GM19351 (cell line): ENCODE measurements around the gene RYR2.

ENCODE experiments used
- ATAC-seq: cut with Tn5 transposase; IDR thresholded peaks from one replicate; pipeline ENCODE4 v1.9.1; 2021; ENCODE audit warnings: mild to moderate bottlenecking, moderate library complexity; ENCODE audit not compliant: unreplicated experiment

RYR2 gene

GRCh38 chr1:237031480-237031879, 10.5 kb upstream of the RYR2 start:
- no peak for ATAC-seq

GRCh38 chr1:237032029-237032428, 10.0 kb upstream of the RYR2 start:
- ATAC-seq, result peak; percentile 92

- no peak for ATAC-seq
These were observed 8.9 kb upstream of the RYR2 start for GRCh38 chr1:237033061-237033460.

DNA sequence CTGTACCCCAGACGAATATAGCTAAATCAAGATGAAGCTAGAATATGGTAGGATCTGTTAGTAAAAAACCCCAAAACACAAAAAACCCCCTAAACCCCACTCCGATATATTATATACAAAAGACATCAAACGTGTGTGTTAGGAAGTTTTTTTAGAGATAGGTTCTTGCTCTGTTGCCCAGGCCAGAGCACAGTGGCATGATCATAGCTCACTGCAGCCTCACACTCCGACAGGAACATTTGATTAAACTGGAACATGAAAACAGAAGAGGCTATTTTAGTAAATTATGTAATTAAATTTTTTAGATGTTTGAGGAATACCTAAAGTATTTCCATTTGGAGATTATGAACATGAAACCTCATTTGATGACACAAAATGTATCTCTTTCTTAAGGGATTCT, 8.2 kb upstream of the RYR2 start:
- no peak for ATAC-seq

DNA sequence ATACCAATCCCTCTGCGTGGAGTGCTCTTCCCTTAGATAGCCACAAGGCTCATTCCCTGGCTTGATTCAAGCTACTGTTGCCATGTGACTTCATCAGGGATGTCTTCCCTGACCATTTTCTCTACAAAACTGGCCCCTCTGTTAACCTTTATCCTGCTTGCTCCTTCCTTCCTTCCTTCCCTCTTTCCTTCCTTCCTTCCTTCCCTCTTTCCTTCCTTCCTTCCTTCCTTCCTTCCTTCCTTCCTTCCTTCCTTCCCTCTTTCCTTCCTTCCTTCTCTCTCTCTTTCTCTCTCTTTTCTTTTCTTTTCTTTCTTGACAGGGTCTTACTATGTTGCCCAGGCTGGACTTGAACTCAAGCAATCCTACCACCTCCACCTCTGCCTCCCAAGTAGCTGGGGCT, 6.2 kb upstream of the RYR2 start:
- ATAC-seq, result no peak

DNA sequence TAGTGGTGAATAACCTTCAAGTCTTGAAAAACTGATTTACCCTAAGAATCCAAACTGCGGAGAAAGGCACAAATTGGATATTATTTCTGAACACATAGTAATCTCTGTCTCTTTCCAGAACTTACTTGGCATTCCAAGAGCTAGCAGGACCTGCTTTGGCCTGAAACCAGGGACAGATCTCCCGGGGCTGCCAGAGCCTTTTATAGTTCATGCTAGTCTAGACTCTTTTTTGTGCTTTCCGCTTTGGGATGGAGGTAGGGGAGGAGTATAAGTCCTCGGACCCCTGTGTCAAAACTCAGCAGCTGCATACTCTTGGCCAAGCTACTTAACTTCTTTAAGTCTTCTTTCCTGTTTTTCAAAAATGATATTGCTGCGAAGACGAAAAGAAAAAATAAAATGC, 3.8 kb upstream of the RYR2 start:
- ATAC-seq, result no peak

GRCh38 chr1:237040823-237041222, 1.2 kb upstream of the RYR2 start:
- no peak for ATAC-seq

GRCh38 chr1:237041461-237041794, 556 bp upstream of the RYR2 start:
- ATAC-seq, result no peak

- peak; percentile 9 for ATAC-seq
These were observed 525 bp downstream of the RYR2 start for GRCh38 chr1:237042526-237042891.

DNA sequence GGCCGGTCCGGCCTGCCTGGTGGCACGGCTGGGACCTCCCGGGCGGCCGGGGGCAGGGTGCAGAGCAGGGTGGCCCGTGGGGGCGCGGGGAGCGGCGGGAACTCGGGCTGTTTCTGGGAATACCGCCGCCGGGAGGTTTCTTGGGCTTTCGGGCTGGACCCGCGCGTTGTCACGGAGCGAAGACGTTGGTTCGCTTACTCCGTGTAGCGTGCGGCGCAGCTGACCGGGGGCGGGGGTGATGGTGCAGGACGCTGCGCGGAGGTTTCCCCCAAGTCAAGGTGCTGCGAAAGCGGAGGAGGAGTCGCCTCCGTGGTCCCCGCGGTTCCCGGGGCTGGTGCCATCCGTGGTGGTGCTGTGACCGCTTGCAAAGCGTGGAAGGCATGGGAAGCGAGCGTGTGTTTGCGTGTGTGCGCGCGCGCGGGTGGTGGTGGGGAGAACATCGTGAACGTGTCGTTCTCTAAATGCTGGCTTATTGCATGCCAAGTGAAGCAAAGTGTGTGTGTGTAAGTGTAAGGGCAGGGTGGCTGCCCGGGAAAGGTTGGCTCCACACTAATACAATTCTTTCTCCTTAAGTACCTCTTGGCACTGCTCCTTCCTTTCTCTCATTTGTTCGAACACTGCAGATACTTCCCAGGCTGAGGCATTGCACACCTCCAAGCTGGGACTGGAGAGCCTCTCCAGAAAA, 1.1 kb downstream of the RYR2 start:
- ATAC-seq, result no peak

GRCh38 chr1:237043846-237044636, 2.1 kb downstream of the RYR2 start:
- no peak for ATAC-seq

DNA sequence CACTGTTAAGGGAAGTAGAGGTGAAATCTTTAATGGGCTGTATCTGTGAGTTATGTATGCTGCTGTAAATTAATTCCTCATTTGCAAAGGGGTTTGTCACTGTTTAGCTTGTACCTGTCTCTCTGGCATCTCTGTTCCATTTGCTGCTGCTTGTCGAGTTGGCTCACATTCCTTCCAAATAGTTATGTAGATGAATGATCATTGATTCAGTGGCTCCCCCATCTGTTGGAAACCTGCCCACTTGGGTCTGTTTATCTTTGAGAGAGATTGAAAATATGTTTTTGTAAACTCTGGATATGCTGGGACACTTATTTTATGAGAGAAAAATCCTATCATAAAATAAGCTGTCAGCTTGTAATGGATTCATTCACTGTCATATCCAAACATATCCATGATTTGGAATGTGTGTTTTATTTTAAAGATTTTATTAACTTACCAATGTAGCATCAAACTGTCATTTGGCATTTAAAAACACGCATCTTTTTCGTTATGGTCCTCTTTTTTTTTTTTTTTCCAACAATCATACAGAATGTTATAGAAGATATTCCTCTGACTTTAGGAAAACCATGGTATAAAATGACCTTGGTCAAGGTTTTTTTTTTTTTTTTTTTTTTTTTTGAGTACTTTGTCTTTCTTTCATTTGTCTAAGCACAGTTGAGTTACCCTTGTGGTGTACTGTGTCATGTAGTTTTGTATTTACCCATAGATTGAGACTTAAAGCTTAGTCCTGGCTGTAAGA, 3.5 kb downstream of the RYR2 start:
- no peak for ATAC-seq

GRCh38 chr1:237048803-237049202, 6.8 kb downstream of the RYR2 start:
- ATAC-seq, result no peak

- ATAC-seq, result no peak
These were observed 8.2 kb downstream of the RYR2 start for GRCh38 chr1:237050185-237050584.

DNA sequence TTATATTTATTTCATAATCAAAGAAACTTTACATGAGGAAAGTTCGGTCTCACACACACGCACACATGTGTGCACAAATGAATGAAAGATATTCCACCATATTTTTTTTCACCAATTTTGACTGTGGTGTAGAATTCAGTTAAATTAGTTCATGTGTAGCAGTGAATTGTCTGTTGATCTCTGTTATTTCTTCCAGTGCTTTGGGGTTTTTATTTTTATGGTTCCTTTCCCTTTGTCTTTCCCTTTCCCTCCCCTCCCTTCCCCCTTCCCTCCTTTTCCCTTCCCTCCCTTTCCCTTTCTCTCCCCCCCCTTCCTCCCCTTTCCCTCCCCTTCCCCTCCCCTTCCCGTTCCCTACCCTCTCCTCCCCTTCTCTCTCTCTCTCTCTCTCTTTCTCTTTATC, 8.9 kb downstream of the RYR2 start:
- no peak for ATAC-seq

GRCh38 chr1:237054313-237054712, 12.3 kb downstream of the RYR2 start:
- no peak for ATAC-seq

DNA sequence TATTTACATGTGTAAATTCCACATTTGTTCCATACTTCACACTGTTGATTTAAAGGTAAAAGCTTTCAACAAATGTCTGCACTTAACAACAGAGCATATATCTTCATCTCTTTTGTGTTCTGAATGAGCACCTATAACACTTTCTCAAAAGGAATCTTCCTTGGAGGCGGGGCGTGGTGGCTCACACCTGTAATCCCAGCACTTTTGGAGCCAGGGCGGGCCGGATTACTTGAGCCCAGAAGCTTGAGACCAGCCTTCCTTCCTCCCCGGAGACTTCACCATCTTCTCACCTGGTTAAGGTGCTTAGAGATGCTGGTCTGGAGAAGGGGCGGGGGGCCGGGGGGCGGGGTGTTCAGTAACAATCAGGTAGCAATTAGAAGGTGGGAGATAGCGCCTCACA, 16.5 kb downstream of the RYR2 start:
- no peak for ATAC-seq

GRCh38 chr1:237059244-237059643, 17.3 kb downstream of the RYR2 start:
- ATAC-seq, result no peak

DNA sequence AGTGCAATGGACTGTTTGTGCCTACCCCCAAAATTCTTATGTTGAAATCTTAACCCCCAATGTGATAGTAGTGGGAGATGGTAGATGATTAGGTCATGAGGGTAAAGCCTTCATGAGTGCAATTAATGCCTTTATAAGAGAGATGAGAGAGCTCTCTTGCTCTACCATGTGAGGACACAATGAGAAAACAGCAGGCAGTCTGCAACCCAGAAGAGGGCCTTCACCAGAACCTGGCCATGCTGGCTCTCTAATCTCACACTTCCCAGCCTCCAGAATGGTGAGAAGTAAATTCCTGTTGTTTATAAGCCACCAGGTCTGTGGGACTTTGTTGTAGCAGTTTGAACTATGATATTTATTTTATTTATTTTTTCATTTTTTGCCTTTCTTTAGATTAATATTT, 21.0 kb downstream of the RYR2 start:
- no peak for ATAC-seq

DNA sequence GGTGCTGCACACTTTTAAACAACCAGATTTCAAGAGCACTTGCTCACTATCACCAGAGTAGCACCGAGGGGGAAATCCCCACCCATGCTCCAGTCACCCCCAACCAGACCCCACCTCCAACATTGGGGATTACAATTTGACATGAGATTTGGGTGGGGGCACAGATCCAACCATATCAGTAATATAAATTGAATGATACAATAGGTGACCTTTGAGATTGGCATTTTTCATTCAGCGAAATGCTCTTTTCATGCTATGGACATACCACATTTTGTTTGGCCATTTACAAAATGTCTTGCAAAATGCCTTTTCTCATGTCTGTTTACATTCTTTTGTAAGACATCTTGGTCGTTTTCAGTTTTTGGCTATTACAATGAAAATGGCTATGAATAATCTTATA, 23.9 kb downstream of the RYR2 start:
- no peak for ATAC-seq

DNA sequence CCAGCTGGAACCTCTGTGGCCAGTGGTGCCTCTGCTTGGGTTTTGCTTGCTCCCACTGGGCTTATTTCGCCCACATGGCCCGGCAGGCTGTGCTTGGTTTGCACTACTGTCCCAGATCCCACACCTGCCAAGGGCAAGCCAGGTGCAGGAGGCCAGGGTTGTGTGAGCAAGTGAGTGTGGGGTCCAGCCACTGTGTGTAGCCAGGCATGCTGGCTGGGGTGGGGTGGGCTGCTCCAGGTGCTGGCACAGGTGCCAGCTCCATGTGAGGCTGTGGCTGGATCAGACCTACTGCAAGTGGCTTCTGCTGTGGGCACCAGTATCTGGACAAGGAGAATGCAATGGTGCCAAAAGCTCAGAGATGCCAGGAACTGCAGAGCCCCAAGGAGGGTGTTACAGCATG, 28.5 kb downstream of the RYR2 start:
- no peak for ATAC-seq
